NCI-H1930 (cell line): ENCODE results near the gene MAPK6.

Source experiments
- DNase-seq, 2 experiments: peaks; one replicate each; lab custom pipeline; 2025; lab: John Stamatoyannopoulos, UW

Gene MAPK6

GRCh38 chr15:52103217-52104207 is 84.5 kb downstream of the MAPK6 start:
- no peak for DNase-seq

GRCh38 chr15:52104532-52105004 is 85.5 kb downstream of the MAPK6 start:
- DNase-seq, result no peak

GRCh38 chr15:52105846-52106245 is 86.8 kb downstream of the MAPK6 start:
- DNase-seq, result no peak

GRCh38 chr15:52106641-52107040 is 87.6 kb downstream of the MAPK6 start:
- no peak for DNase-seq

- no peak for DNase-seq
These were observed 88.2 kb downstream of the MAPK6 start for GRCh38 chr15:52107238-52107637.

- no peak for DNase-seq
These were observed 90.8 kb downstream of the MAPK6 start for GRCh38 chr15:52109559-52110451.

- no peak for DNase-seq
These were observed 92.6 kb downstream of the MAPK6 start for GRCh38 chr15:52111517-52112202.

GRCh38 chr15:52112203-52112750 is 93.3 kb downstream of the MAPK6 start:
- no peak for DNase-seq

- no peak for DNase-seq
These were observed 94.2 kb downstream of the MAPK6 start for GRCh38 chr15:52113235-52113634.

- DNase-seq, result no peak
These were observed 94.7 kb downstream of the MAPK6 start for GRCh38 chr15:52113708-52114107.

GRCh38 chr15:52114261-52115055 is 95.4 kb downstream of the MAPK6 start:
- no peak for DNase-seq

- DNase-seq, result no peak
These were observed 96.8 kb downstream of the MAPK6 start for GRCh38 chr15:52115598-52116427.
